Kidney (tissue), 14 donors: ENCODE data around the gene SEM1. TPM values are rescaled to one million over a fixed set of nuclear protein-coding genes. Genes with fewer than 3 reads are reported as not detected.
A peak's percentile ranks its signal among the peaks of the same experiment; 100 is the strongest.
"Not testable (repeated sequence)": the region's sequence is repeated elsewhere in the genome, so short reads cannot be mapped to it uniquely, and the experiment has no call there.

Source experiments
- DNase-seq, 5 donors: peaks; one replicate each; pipeline ENCODE4 v3.0.0-alpha.2; 2013 to 2020
- FAIRE-seq: peaks from 2 replicates; lab custom pipeline; 2012; peaks lifted over from hg19 to GRCh38; lab: Jason Lieb, UNC
- H3K27ac ChIP-seq, 2 donors: one replicate each; pipeline ENCODE4 v1.7.0; 2013; ENCODE audit warnings: low read depth in 2 of 2, low read length in 2 of 2, inconsistent platforms in 1 of 2
- H3K27me3 ChIP-seq: one replicate; pipeline ENCODE4 v1.7.1; 2013; ENCODE audit warnings: low read length, inconsistent platforms; ENCODE audit not compliant: control insufficient read depth, insufficient read depth
- H3K36me3 ChIP-seq, 3 donors: one replicate each; pipeline versions ENCODE4 v1.7.0 to v1.7.1; 2013; ENCODE audit warnings: low read length in 3 of 3, control low read depth in 1 of 3, inconsistent platforms in 1 of 3; ENCODE audit not compliant: insufficient read depth in 3 of 3, control insufficient read depth in 2 of 3
- H3K4me1 ChIP-seq, 3 donors: one replicate each; pipeline versions ENCODE4 v1.7.0 to v1.7.1; 2013; ENCODE audit warnings: low read length in 3 of 3, inconsistent platforms in 1 of 3, low read depth in 1 of 3; ENCODE audit not compliant: control insufficient read depth in 2 of 3, insufficient read depth in 2 of 3
- H3K4me3 ChIP-seq, 3 donors: one replicate each; pipeline versions ENCODE4 v1.7.0 to v1.8.1; 2013; ENCODE audit warnings: low read length in 3 of 3, control low read depth in 1 of 3, inconsistent platforms in 1 of 3
- H3K9ac ChIP-seq, 3 donors: one replicate each; pipeline versions ENCODE4 v1.7.0 to v1.7.1; 2013; ENCODE audit warnings: low read length in 3 of 3, control low read depth in 1 of 3, inconsistent platforms in 1 of 3
- H3K9me3 ChIP-seq, 3 donors: one replicate each; pipeline versions ENCODE4 v1.7.0 to v1.7.1; 2013; ENCODE audit warnings: low read length in 3 of 3, control low read depth in 1 of 3, inconsistent platforms in 1 of 3; ENCODE audit not compliant: control insufficient read depth in 2 of 3, insufficient read depth in 1 of 3
- intact Hi-C: fragments of 100-400 bp; cut with DNase I; formaldehyde crosslinking; loops from one replicate; pipeline ENCODE4 v1.11.1; 2022
- polyA plus RNA-seq: library from polyadenylated mRNA; stranded (reverse); fragments of 350-450 nt; fragmentation: Illumina TruSeq; extraction: RNeasy Lipid Tissue Mini Kit (QIAGEN cat#74804); gene quantifications from one replicate; pipeline ENCODE4 v1.2.3, GENCODE V29; 2014; ENCODE audit warnings: low read depth, low replicate concordance; ENCODE audit not compliant: insufficient read depth
- total RNA-seq: library from RNA; stranded (reverse); fragmentation: NEBNext Ultra II Directional; extraction: Animal tissue kit (Norgen Biotek cat#: 25700); gene quantifications from one replicate; pipeline ENCODE4 v1.2.1, GENCODE V29; 2021
- TF ChIP-seq, protein P1 (sequence below): IDR thresholded peaks from 3 replicates; pipeline ENCODE4 v1.5.1; 2012; ENCODE audit warnings: mild to moderate bottlenecking, moderate library complexity, borderline replicate concordance; ENCODE audit not compliant: insufficient read depth; ENCODE audit errors: extremely low read depth
- donor health status: control.
- donor health status: control.
- donor health status: control.
- donor health status: control.
- donor health status: control.
- donor health status: DM: yes; HTN: yes; CAD: no.
- donor health status: Normal renal cell carcinoma (clear cell type).

The SEM1 gene
- total and polyA plus RNA-seq, 2 donors from 2014 or later = 45.4 to 252 TPM

- no peak for DNase-seq
- TF ChIP-seq, protein P1, sequence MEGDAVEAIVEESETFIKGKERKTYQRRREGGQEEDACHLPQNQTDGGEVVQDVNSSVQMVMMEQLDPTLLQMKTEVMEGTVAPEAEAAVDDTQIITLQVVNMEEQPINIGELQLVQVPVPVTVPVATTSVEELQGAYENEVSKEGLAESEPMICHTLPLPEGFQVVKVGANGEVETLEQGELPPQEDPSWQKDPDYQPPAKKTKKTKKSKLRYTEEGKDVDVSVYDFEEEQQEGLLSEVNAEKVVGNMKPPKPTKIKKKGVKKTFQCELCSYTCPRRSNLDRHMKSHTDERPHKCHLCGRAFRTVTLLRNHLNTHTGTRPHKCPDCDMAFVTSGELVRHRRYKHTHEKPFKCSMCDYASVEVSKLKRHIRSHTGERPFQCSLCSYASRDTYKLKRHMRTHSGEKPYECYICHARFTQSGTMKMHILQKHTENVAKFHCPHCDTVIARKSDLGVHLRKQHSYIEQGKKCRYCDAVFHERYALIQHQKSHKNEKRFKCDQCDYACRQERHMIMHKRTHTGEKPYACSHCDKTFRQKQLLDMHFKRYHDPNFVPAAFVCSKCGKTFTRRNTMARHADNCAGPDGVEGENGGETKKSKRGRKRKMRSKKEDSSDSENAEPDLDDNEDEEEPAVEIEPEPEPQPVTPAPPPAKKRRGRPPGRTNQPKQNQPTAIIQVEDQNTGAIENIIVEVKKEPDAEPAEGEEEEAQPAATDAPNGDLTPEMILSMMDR = no peak
- Histone ChIP-seq H3K9ac (no peak overlapping the region), H3K36me3 (no peaks in the 10 kb centered on the region), H3K9me3 (no peaks in the 10 kb centered on the region), H3K4me3 (no peak overlapping the region), H3K4me1 (no peaks in the 10 kb centered on the region), H3K27me3 (no peaks in the 10 kb centered on the region), H3K27ac (no peak overlapping the region)
- FAIRE-seq = no peak
- intact Hi-C loops = no loop called here
These were observed 18.0 kb upstream of the SEM1 start for GRCh38 chr7:96727534-96728088.

DNA sequence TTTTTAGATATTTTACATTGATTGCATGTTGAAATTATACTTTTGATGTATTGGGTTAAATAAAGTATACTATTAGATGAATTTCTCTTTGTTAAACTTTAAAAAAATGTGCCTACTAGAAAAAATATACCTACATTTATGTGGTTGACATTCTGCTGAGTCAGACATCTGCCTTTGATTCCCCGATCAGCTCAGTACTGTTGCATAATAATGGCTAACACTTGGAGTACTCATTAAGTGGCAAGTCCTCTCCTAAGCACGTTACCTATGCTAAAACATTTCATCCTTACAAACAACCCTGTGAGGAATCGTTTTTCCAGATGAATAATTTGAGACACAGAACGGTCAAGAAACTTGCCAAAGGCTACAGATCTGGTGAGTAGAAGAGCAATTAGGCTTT lies 14.0 kb upstream of the SEM1 start:
- Histone ChIP-seq H3K4me1 (no peaks in the 10 kb centered on the region), H3K9ac (no peak overlapping the region), H3K27me3 (no peaks in the 10 kb centered on the region), H3K27ac (no peak overlapping the region), H3K36me3 (no peaks in the 10 kb centered on the region), H3K9me3 (no peaks in the 10 kb centered on the region), H3K4me3 (no peak overlapping the region)
- TF ChIP-seq, protein P1 = no peak
- intact Hi-C loops = no loop called here
- FAIRE-seq (no peak), DNase-seq (no peak)

- H3K4me1 ChIP-seq, H3K27ac ChIP-seq, H3K9ac ChIP-seq, H3K36me3 ChIP-seq, H3K27me3 ChIP-seq, FAIRE-seq, H3K4me3 ChIP-seq, H3K9me3 ChIP-seq, DNase-seq, intact Hi-C loops: not testable (repeated sequence)
These were observed 13.3 kb upstream of the SEM1 start for GRCh38 chr7:96722928-96723327.

DNA sequence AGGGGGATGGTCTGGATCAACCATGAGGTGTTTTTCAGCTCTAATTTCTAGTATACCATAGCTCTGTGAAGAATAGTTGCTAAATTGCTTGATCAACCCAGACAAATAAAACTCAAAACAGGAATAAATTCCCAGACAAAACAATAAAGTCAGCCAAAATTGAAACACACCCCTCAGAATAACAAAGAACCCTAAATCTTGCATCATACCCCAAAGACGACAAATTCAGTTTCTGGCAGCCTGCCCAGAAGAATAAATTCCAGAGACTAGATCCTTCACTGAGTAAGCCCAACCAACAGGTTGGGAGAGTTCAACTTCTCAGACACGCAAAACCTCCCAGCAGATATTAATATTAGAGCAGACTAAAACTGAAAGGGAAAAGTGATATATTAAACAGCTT lies 11.2 kb upstream of the SEM1 start:
- H3K27me3 ChIP-seq = no peaks in the 10 kb centered on the region
- no peaks in the 10 kb centered on the region for H3K36me3 ChIP-seq
- H3K4me1 ChIP-seq = no peaks in the 10 kb centered on the region
- no peak overlapping the region for H3K27ac ChIP-seq
- H3K4me3 ChIP-seq = no peak overlapping the region
- TF ChIP-seq, protein P1 = no peak
- DNase-seq (peak in 2 of 5 donors; percentile 2 to 11), FAIRE-seq (no peak)
- intact Hi-C loops = no loop called here
- H3K9ac ChIP-seq = no peak overlapping the region
- no peaks in the 10 kb centered on the region for H3K9me3 ChIP-seq
